Astrocyte (in vitro differentiated cells and primary cell): ENCODE measurements around the gene TICAM1.
"Not testable (repeated sequence)": the region's sequence is repeated elsewhere in the genome, so short reads cannot be mapped to it uniquely, and the experiment has no call there.

Source experiments
- EZH2 ChIP-seq: IDR thresholded peaks from 2 replicates; pipeline ENCODE4 v1.6.1; 2012; ENCODE audit warnings: mild to moderate bottlenecking, low read length, inconsistent platforms; ENCODE audit not compliant: insufficient read depth
- TF ChIP-seq, protein P1 (sequence below): IDR thresholded peaks from 2 replicates; pipeline ENCODE4 v1.5.1; 2011; ENCODE audit warnings: low read depth, mild to moderate bottlenecking, inconsistent platforms, low read length, moderate library complexity; ENCODE audit not compliant: insufficient read depth

DNA sequence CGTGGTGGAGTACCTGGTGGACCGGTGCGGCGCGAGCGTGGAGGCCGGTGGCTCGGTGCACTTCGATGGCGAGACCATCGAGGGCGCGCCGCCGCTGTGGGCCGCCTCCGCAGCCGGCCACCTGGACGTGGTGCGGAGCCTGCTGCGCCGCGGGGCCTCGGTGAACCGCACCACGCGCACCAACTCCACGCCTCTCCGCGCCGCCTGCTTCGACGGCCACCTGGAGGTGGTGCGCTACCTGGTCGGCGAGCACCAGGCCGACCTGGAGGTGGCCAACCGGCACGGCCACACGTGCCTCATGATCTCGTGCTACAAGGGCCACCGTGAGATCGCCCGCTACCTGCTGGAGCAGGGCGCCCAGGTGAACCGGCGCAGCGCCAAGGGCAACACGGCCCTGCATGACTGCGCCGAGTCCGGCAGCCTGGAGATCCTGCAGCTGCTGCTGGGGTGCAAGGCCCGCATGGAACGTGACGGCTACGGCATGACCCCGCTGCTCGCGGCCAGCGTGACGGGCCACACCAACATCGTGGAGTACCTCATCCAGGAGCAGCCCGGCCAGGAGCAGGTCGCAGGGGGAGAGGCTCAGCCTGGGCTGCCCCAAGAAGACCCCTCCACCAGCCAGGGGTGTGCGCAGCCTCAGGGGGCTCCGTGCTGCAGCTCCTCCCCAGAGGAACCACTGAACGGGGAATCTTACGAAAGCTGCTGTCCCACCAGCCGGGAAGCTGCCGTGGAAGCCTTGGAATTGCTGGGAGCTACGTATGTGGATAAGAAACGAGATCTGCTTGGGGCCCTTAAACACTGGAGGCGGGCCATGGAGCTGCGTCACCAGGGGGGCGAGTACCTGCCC lies 39.3 kb downstream of the TICAM1 start:
- TF ChIP-seq, protein P1, sequence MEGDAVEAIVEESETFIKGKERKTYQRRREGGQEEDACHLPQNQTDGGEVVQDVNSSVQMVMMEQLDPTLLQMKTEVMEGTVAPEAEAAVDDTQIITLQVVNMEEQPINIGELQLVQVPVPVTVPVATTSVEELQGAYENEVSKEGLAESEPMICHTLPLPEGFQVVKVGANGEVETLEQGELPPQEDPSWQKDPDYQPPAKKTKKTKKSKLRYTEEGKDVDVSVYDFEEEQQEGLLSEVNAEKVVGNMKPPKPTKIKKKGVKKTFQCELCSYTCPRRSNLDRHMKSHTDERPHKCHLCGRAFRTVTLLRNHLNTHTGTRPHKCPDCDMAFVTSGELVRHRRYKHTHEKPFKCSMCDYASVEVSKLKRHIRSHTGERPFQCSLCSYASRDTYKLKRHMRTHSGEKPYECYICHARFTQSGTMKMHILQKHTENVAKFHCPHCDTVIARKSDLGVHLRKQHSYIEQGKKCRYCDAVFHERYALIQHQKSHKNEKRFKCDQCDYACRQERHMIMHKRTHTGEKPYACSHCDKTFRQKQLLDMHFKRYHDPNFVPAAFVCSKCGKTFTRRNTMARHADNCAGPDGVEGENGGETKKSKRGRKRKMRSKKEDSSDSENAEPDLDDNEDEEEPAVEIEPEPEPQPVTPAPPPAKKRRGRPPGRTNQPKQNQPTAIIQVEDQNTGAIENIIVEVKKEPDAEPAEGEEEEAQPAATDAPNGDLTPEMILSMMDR: not testable (repeated sequence)
- not testable (repeated sequence) for TF ChIP-seq EZH2
